OCI-LY1 (cell line): Measurements from ENCODE around the gene DGCR2.

ENCODE experiments used
- H2AFZ ChIP-seq: fragments of 200-600 bp; sonication (generic), shearing (Covaris generic); 2 replicates; pipeline ENCODE4 v1.6.0; 2014; ENCODE audit warnings: antibody characterized with exemption, mild to moderate bottlenecking, low read length
- H3F3A ChIP-seq: fragments of 200-600 bp; sonication (generic), shearing (Covaris generic); 2 replicates; pipeline ENCODE4 v1.6.0; 2014; ENCODE audit warnings: mild to moderate bottlenecking, antibody characterized with exemption, low read length, moderate library complexity; ENCODE audit not compliant: insufficient read depth
- H3K27ac ChIP-seq: fragments of 200-600 bp; sonication (generic); 2 replicates; pipeline ENCODE4 v1.5.1; 2014; ENCODE audit warnings: low read length, mixed run types, mild to moderate bottlenecking, low read depth; ENCODE audit not compliant: poor library complexity, severe bottlenecking
- H3K27me3 ChIP-seq: fragments of 200-600 bp; sonication (generic); 2 replicates; pipeline ENCODE4 v1.6.0; 2014; ENCODE audit warnings: antibody characterized with exemption, mild to moderate bottlenecking, low read length, moderate library complexity; ENCODE audit not compliant: insufficient read depth
- H3K36me3 ChIP-seq: fragments of 200-600 bp; sonication (generic); 2 replicates; pipeline ENCODE4 v1.6.1; 2014; ENCODE audit warnings: mild to moderate bottlenecking, antibody characterized with exemption, low read length, moderate library complexity, mixed read lengths; ENCODE audit not compliant: insufficient read depth
- H3K4me1 ChIP-seq: fragments of 200-600 bp; sonication (generic); 2 replicates; pipeline ENCODE4 v1.5.1; 2014; ENCODE audit warnings: mild to moderate bottlenecking, low read length, moderate library complexity; ENCODE audit not compliant: insufficient read depth, severe bottlenecking
- H3K4me2 ChIP-seq: fragments of 200-600 bp; sonication (generic), shearing (Covaris generic); 2 replicates; pipeline ENCODE4 v1.6.1; 2014; ENCODE audit warnings: low read length
- H3K4me3 ChIP-seq: fragments of 200-600 bp; sonication (generic); 2 replicates; pipeline ENCODE4 v1.5.1; 2014; ENCODE audit warnings: low read length, low read depth, mild to moderate bottlenecking, mixed read lengths; ENCODE audit not compliant: poor library complexity, severe bottlenecking
- H3K79me2 ChIP-seq: fragments of 200-600 bp; shearing (Covaris generic); 2 replicates; pipeline ENCODE4 v1.6.1; 2016; ENCODE audit warnings: mixed run types, low read length, mixed read lengths; ENCODE audit not compliant: insufficient read depth
- H3K9ac ChIP-seq: fragments of 200-600 bp; sonication (generic), shearing (Covaris generic); 2 replicates; pipeline ENCODE4 v1.6.1; 2014; ENCODE audit warnings: mild to moderate bottlenecking, low read length, mixed read lengths
- H3K9me2 ChIP-seq: fragments of 200-600 bp; sonication (generic), shearing (Covaris generic); 2 replicates; pipeline ENCODE4 v1.6.1; 2014; ENCODE audit warnings: low read depth, mild to moderate bottlenecking, low read length, mixed read lengths
- H3K9me3 ChIP-seq: fragments of 200-600 bp; shearing (Covaris generic); 2 replicates; pipeline ENCODE4 v1.6.1; 2014; ENCODE audit warnings: low read length, mixed read lengths
- H4K20me1 ChIP-seq: fragments of 200-600 bp; sonication (generic), shearing (Covaris generic); 2 replicates; pipeline ENCODE4 v1.6.0; 2016; ENCODE audit warnings: mild to moderate bottlenecking, low read length; ENCODE audit not compliant: insufficient read depth
- CTCF ChIP-seq: fragments of 200-600 bp; sonication (generic), shearing (Covaris generic); IDR thresholded peaks from 2 replicates; pipeline ENCODE4 v1.5.1; 2017; ENCODE audit warnings: mild to moderate bottlenecking, antibody characterized with exemption, low read length, moderate library complexity, mixed read lengths
- EZH2 ChIP-seq: fragments of 200-600 bp; sonication (generic), shearing (Covaris generic); IDR thresholded peaks from 2 replicates; pipeline ENCODE4 v1.8.0; 2017; ENCODE audit warnings: borderline replicate concordance, mixed run types, mild to moderate bottlenecking, antibody characterized with exemption, low read length, moderate library complexity, mixed read lengths

DGCR2 gene

GRCh38 chr22:19044381-19044780, 77.8 kb downstream of the DGCR2 start:
- TF ChIP-seq EZH2 (no peak), CTCF (no peak)
- peaks cover 90% of the 10 kb centered on the region for H3K36me3 ChIP-seq

GRCh38 chr22:19043121-19044085, 78.8 kb downstream of the DGCR2 start:
- Histone ChIP-seq H3F3A (no peaks in the 10 kb centered on the region), H3K36me3 (peaks cover 88% of the 10 kb centered on the region), H3K4me3 (no peak overlapping the region), H2AFZ (no peak overlapping the region), H3K27me3 (no peaks in the 10 kb centered on the region), H3K9me3 (no peaks in the 10 kb centered on the region), H3K9ac (no peak overlapping the region), H3K4me2 (no peak overlapping the region), H3K9me2 (no peaks in the 10 kb centered on the region), H3K79me2 (no peaks in the 10 kb centered on the region), H4K20me1 (no peaks in the 10 kb centered on the region), H3K27ac (no peak overlapping the region), H3K4me1 (peaks cover 13% of the 10 kb centered on the region)
- no peak for TF ChIP-seq EZH2
- TF ChIP-seq CTCF, result no peak

More at GRCh38 chr22:19044381-19044780, 77.8 kb downstream of the DGCR2 start:
- Histone ChIP-seq H3K27me3 (no peaks in the 10 kb centered on the region), H3K4me2 (no peak overlapping the region), H3K79me2 (no peaks in the 10 kb centered on the region), H3K27ac (no peak overlapping the region), H3K9ac (no peak overlapping the region), H3F3A (no peaks in the 10 kb centered on the region), H3K9me2 (no peaks in the 10 kb centered on the region), H3K9me3 (no peaks in the 10 kb centered on the region), H4K20me1 (no peaks in the 10 kb centered on the region), H2AFZ (no peak overlapping the region), H3K4me3 (no peak overlapping the region), H3K4me1 (peaks cover 4% of the 10 kb centered on the region)

GRCh38 chr22:19042285-19043120, 79.7 kb downstream of the DGCR2 start:
- Histone ChIP-seq H3K4me2 (no peak overlapping the region), H3K27ac (no peak overlapping the region), H4K20me1 (no peaks in the 10 kb centered on the region), H3K9me3 (no peaks in the 10 kb centered on the region), H3K36me3 (peaks cover 83% of the 10 kb centered on the region), H3K4me3 (no peak overlapping the region), H3K9me2 (no peaks in the 10 kb centered on the region), H3F3A (no peaks in the 10 kb centered on the region), H3K4me1 (peaks cover 15% of the 10 kb centered on the region), H3K9ac (no peak overlapping the region), H2AFZ (no peak overlapping the region), H3K79me2 (no peaks in the 10 kb centered on the region), H3K27me3 (no peaks in the 10 kb centered on the region)
- TF ChIP-seq CTCF, result no peak
- TF ChIP-seq EZH2, result no peak
